Chondrocyte (in vitro differentiated cells): Measurements from ENCODE around the gene AFAP1L2. TPM values are rescaled to one million over a fixed set of nuclear protein-coding genes. Genes with fewer than 3 reads are reported as not detected.

Source experiments
- DNase-seq: peaks from one replicate; pipeline ENCODE4 v3.0.0; 2021; ENCODE audit warnings: mixed read lengths, low spot score
- H3K27ac Mint-ChIP-seq: one replicate; pipeline ENCODE4 v1.8.0; 2021; ENCODE audit warnings: mild to moderate bottlenecking, moderate library complexity, mixed read lengths; ENCODE audit not compliant: unreplicated experiment
- H3K27me3 Mint-ChIP-seq: 2 replicates; pipeline ENCODE4 v1.8.0; 2021; ENCODE audit warnings: low read depth, mixed read lengths
- H3K36me3 Mint-ChIP-seq: 2 replicates; pipeline ENCODE4 v1.8.0; 2021; ENCODE audit warnings: low read depth, mixed read lengths
- H3K4me1 Mint-ChIP-seq: 2 replicates; pipeline ENCODE4 v1.8.0; 2021; ENCODE audit warnings: low read depth, mild to moderate bottlenecking, mixed read lengths
- H3K4me3 Mint-ChIP-seq: one replicate; pipeline ENCODE4 v1.8.0; 2021; ENCODE audit warnings: mild to moderate bottlenecking, moderate library complexity, mixed read lengths; ENCODE audit not compliant: unreplicated experiment
- H3K9me3 Mint-ChIP-seq: 2 replicates; pipeline ENCODE4 v1.8.0; 2021; ENCODE audit warnings: low read depth, mixed read lengths
- CTCF ChIP-seq: fragments of 200-600 bp; sonication (generic); IDR thresholded peaks from 2 replicates; pipeline ENCODE4 v1.5.0; 2021; ENCODE audit warnings: antibody characterized with exemption, mild to moderate bottlenecking, moderate library complexity
- total RNA-seq: library from RNA; stranded (reverse); gene quantifications from 3 replicates; pipeline ENCODE4 v1.2.1, GENCODE V29; 2021

AFAP1L2 gene
- total RNA-seq, 1 donor from 2014 or later, result 2.9 TPM

GRCh38 chr10:114271075-114271778 lies 133.1 kb downstream of the AFAP1L2 start:
- Mint-ChIP-seq H3K9me3 (no peaks in the 10 kb centered on the region), H3K4me3 (no peak overlapping the region), H3K4me1 (peaks cover 19% of the 10 kb centered on the region), H3K36me3 (peaks cover 2% of the 10 kb centered on the region), H3K27ac (peak overlapping the region; percentile 88), H3K27me3 (peaks cover 2% of the 10 kb centered on the region)
- TF ChIP-seq CTCF, result peak; percentile 15
- no peak for DNase-seq

GRCh38 chr10:114266521-114266920 lies 137.8 kb downstream of the AFAP1L2 start:
- H3K9me3 Mint-ChIP-seq, result no peaks in the 10 kb centered on the region
- no peak overlapping the region for H3K4me3 Mint-ChIP-seq
- no peaks in the 10 kb centered on the region for H3K27me3 Mint-ChIP-seq
- H3K27ac Mint-ChIP-seq, result no peak overlapping the region
- TF ChIP-seq CTCF, result no peak
- no peaks in the 10 kb centered on the region for H3K36me3 Mint-ChIP-seq
- DNase-seq, result no peak
- peaks cover 10% of the 10 kb centered on the region for H3K4me1 Mint-ChIP-seq

GRCh38 chr10:114265392-114266053 lies 138.8 kb downstream of the AFAP1L2 start:
- no peak overlapping the region for H3K27ac Mint-ChIP-seq
- H3K4me3 Mint-ChIP-seq, result no peak overlapping the region
- no peaks in the 10 kb centered on the region for H3K9me3 Mint-ChIP-seq
- peaks cover 4% of the 10 kb centered on the region for H3K4me1 Mint-ChIP-seq
- TF ChIP-seq CTCF, result no peak
- no peaks in the 10 kb centered on the region for H3K36me3 Mint-ChIP-seq
- no peaks in the 10 kb centered on the region for H3K27me3 Mint-ChIP-seq
- DNase-seq, result no peak

GRCh38 chr10:114262496-114262895 lies 141.8 kb downstream of the AFAP1L2 start:
- no peaks in the 10 kb centered on the region for H3K27me3 Mint-ChIP-seq
- TF ChIP-seq CTCF, result no peak

GRCh38 chr10:114261076-114261475 lies 143.2 kb downstream of the AFAP1L2 start:
- no peak for TF ChIP-seq CTCF
- no peaks in the 10 kb centered on the region for H3K9me3 Mint-ChIP-seq
- H3K36me3 Mint-ChIP-seq, result no peaks in the 10 kb centered on the region
- no peak for DNase-seq
- peaks cover 4% of the 10 kb centered on the region for H3K4me1 Mint-ChIP-seq
- no peak overlapping the region for H3K4me3 Mint-ChIP-seq
- no peak overlapping the region for H3K27ac Mint-ChIP-seq
- no peaks in the 10 kb centered on the region for H3K27me3 Mint-ChIP-seq

More at GRCh38 chr10:114262496-114262895, 141.8 kb downstream of the AFAP1L2 start:
- no peaks in the 10 kb centered on the region for H3K36me3 Mint-ChIP-seq
- no peak overlapping the region for H3K4me3 Mint-ChIP-seq
- H3K9me3 Mint-ChIP-seq, result no peaks in the 10 kb centered on the region
- H3K27ac Mint-ChIP-seq, result no peak overlapping the region
- DNase-seq, result no peak
- H3K4me1 Mint-ChIP-seq, result peaks cover 4% of the 10 kb centered on the region
